ENCODE results near the gene SPG7. TPM values are rescaled to one million over a fixed set of nuclear protein-coding genes. Genes with fewer than 3 reads are reported as not detected.

The SPG7 gene
- total RNA-seq, 1 donor from 2014 or later: 73.2 TPM

DNA sequence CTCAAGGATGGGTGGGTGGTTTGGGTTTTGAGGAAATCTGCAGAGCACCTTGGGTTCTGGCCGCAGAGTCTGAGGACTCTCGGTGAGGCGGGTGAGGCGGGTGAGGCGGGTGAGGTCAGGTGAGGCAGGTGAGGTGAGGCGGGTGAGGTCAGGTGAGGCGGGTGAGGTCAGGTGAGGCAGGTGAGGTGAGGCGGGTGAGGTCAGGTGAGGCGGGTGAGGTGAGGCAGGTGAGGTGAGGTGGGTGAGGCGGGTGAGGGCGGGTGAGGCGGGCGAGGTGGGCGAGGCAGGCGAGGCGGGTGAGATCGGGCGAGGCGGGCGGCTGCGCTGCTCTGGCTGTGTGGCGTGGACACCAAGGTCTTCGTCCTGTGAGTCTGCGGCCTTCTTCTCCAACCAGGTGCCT is 28.2 kb downstream of the SPG7 start:
- TF ChIP-seq, protein P1, sequence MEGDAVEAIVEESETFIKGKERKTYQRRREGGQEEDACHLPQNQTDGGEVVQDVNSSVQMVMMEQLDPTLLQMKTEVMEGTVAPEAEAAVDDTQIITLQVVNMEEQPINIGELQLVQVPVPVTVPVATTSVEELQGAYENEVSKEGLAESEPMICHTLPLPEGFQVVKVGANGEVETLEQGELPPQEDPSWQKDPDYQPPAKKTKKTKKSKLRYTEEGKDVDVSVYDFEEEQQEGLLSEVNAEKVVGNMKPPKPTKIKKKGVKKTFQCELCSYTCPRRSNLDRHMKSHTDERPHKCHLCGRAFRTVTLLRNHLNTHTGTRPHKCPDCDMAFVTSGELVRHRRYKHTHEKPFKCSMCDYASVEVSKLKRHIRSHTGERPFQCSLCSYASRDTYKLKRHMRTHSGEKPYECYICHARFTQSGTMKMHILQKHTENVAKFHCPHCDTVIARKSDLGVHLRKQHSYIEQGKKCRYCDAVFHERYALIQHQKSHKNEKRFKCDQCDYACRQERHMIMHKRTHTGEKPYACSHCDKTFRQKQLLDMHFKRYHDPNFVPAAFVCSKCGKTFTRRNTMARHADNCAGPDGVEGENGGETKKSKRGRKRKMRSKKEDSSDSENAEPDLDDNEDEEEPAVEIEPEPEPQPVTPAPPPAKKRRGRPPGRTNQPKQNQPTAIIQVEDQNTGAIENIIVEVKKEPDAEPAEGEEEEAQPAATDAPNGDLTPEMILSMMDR (IDR thresholded peaks at IDR 0.05; ENCODE audit: insufficient read depth, low read length, severe bottlenecking): no peak
- DNase-seq (ENCODE audit: low read depth) (no peak), FAIRE-seq (no peak)
- no peak overlapping the region for H3K4me3 ChIP-seq (ENCODE audit: low read depth, low read length)
- H3K36me3 ChIP-seq (ENCODE audit: control insufficient read depth, insufficient read depth, low read length): peaks cover 42% of the 10 kb centered on the region
- no peaks in the 10 kb centered on the region for H3K27me3 ChIP-seq (ENCODE audit: control insufficient read depth, insufficient read depth, low read length)

DNA sequence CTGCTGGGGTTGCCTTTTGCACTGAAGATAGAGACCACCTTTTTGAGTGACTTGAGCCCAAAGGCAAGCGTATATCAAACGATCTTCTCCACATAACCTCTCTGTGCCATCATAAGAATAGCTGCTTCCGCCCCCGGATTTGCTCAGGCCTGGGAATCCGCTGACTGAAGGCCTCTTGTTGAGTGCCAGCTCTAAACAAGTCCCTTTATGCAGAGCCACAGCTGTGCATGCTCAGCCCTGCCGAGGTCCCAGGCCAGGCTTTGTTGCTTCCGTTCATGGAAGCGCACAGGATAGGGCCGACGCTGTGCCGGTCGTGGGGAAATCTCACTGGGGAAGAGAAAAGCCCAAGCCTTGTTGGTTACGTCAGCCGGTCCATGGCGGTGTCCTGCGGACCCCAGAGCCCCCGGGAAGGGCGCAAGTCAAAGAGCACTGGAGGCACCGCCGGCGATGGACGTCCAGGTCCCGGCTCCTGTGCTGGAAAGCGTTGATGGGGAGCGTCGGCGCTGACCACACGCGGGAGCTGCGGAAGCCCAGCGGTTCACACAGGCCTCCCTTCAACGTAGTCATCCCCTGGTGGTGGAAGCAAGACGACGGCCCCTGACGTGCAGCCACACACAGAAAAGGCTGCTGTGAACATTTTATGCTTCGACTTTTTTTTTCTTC is 28.8 kb downstream of the SPG7 start:
- TF ChIP-seq, protein P1 (IDR thresholded peaks at IDR 0.05; ENCODE audit: insufficient read depth, low read length, severe bottlenecking): no peak
- no peak overlapping the region for H3K4me3 ChIP-seq (ENCODE audit: low read depth, low read length)
- H3K27me3 ChIP-seq (ENCODE audit: control insufficient read depth, insufficient read depth, low read length): no peaks in the 10 kb centered on the region
- FAIRE-seq (no peak), DNase-seq (ENCODE audit: low read depth) (no peak)
- H3K36me3 ChIP-seq (ENCODE audit: control insufficient read depth, insufficient read depth, low read length): peaks cover 38% of the 10 kb centered on the region

DNA sequence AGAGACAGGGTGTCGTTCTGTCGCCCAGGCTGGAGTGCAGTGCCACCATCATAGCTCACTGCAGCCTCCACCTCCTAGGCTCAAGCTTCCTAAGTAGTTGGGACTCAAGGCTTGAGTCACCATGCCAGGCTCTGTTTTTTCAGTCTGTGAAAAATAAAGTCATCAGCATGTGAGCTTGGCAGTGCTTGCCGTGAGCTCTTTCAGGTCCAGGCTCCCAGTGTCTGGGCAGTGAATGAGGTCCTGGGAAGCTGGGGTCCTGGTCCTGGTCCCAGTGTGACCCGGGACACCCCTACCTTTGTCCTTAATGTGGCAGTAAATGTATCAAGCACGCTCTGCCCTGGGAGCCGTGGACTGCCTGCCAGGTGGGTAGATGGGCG is 29.3 kb downstream of the SPG7 start:
- Histone ChIP-seq H3K36me3 (ENCODE audit: control insufficient read depth, insufficient read depth, low read length) (peaks cover 36% of the 10 kb centered on the region), H3K27me3 (ENCODE audit: control insufficient read depth, insufficient read depth, low read length) (no peaks in the 10 kb centered on the region), H3K4me3 (ENCODE audit: low read depth, low read length) (no peak overlapping the region)
- FAIRE-seq (no peak), DNase-seq (ENCODE audit: low read depth) (no peak)
- TF ChIP-seq, protein P1 (IDR thresholded peaks at IDR 0.05; ENCODE audit: insufficient read depth, low read length, severe bottlenecking): no peak

DNA sequence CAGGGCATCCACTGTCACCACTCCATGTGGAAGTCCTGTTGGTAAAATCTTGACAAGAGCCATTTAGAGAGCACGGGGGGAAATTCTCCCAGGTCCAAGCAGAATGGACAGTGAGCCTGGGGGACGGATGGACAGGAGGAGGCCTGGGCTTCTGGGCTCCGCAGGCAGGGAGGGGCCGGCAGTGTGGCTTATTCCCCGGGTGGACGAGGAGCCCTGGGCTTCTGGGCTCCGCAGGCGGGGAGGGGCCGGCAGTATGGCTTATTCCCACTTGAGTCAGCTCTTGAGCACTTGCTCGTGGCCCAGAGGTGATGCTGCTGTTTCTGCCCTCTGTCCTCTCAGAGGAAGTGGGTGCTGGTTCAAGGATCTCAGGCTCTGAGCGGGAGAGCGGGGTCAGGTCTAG is 30.1 kb downstream of the SPG7 start:
- TF ChIP-seq, protein P1 (IDR thresholded peaks at IDR 0.05; ENCODE audit: insufficient read depth, low read length, severe bottlenecking): no peak
- no peak for DNase-seq (ENCODE audit: low read depth)
- Histone ChIP-seq H3K36me3 (ENCODE audit: control insufficient read depth, insufficient read depth, low read length) (peaks cover 33% of the 10 kb centered on the region), H3K4me3 (ENCODE audit: low read depth, low read length) (no peak overlapping the region), H3K27me3 (ENCODE audit: control insufficient read depth, insufficient read depth, low read length) (no peaks in the 10 kb centered on the region)
- peak; percentile 18 for FAIRE-seq

DNA sequence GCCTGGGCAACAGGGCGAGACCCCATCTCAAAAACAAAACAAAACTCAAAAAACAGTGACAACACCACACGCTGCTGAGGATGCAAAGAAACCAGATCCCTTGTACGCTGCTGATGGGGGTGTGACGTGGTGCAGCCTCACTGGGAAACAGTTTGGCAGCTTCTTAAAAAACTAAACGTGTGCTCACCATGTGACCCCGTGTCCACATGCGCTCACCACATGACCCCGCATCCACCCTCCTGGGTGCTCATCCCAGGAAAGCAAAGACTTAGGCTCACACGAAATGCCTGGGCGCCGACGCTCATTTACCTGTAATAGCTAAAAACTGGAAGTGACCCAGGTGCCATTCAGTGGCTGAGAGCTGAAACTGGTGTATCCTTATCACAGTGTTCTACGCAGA is 32.4 kb downstream of the SPG7 start:
- Histone ChIP-seq H3K27me3 (ENCODE audit: control insufficient read depth, insufficient read depth, low read length) (no peaks in the 10 kb centered on the region), H3K36me3 (ENCODE audit: control insufficient read depth, insufficient read depth, low read length) (peaks cover 25% of the 10 kb centered on the region), H3K4me3 (ENCODE audit: low read depth, low read length) (no peak overlapping the region)
- FAIRE-seq: no peak
- TF ChIP-seq, protein P1 (IDR thresholded peaks at IDR 0.05; ENCODE audit: insufficient read depth, low read length, severe bottlenecking): no peak
- DNase-seq (ENCODE audit: low read depth): no peak

DNA sequence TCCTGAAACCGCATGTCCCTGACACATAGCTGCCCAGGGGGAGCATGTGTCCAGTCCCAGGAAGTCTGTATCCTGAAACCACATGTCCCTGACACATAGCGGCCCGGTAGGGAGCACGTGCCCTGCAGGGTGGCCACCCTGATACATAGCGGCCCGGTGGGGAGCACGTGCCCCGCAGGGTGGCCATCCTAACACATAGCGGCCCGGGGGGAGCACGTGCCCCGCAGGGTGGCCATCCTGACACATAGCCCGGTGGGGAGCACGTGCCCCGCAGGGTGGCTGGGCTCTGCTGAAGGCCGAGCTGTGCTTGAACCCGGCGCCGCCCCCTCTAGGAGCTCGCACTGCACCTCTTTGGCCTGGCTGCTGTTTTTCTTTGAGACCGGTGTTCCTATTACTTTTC is 33.6 kb downstream of the SPG7 start:
- Histone ChIP-seq H3K4me3 (ENCODE audit: low read depth, low read length) (no peak overlapping the region), H3K27me3 (ENCODE audit: control insufficient read depth, insufficient read depth, low read length) (no peaks in the 10 kb centered on the region), H3K36me3 (ENCODE audit: control insufficient read depth, insufficient read depth, low read length) (peaks cover 23% of the 10 kb centered on the region)
- FAIRE-seq (no peak), DNase-seq (ENCODE audit: low read depth) (no peak)
- TF ChIP-seq, protein P1 (IDR thresholded peaks at IDR 0.05; ENCODE audit: insufficient read depth, low read length, severe bottlenecking): no peak

Data from bronchial epithelial cell (primary cell).